ENCODE results near the gene LRRD1. TPM values are rescaled to one million over a fixed set of nuclear protein-coding genes. Genes with fewer than 3 reads are reported as not detected.

LRRD1 gene
- total RNA-seq, 1 experiment from 2014 or later = not detected

GRCh38 chr7:92156990-92157389 lies 22.0 kb downstream of the LRRD1 start:
- no peak for DNase-seq

More at GRCh38 chr7:92156990-92157389, 22.0 kb downstream of the LRRD1 start:
- H3K9ac ChIP-seq (ENCODE audit: extremely low read depth, insufficient read length, low read length) = no peak overlapping the region
- H2BK5ac ChIP-seq (ENCODE audit: insufficient read length, low read length) = no peak overlapping the region
- H3K27me3 Mint-ChIP-seq (ENCODE audit: low read depth) = no peaks in the 10 kb centered on the region
- no peaks in the 10 kb centered on the region for H4K20me1 ChIP-seq (ENCODE audit: control insufficient read depth, insufficient read depth, insufficient read length)
- H3K27ac ChIP-seq (ENCODE audit: insufficient read length, low read depth, low read length) = no peak overlapping the region
- TF ChIP-seq CTCF (conservative IDR thresholded peaks at IDR 0.05) = no peak
- H3K4ac ChIP-seq (ENCODE audit: low read depth, low read length) = no peak overlapping the region
- no peaks in the 10 kb centered on the region for H3K79me1 ChIP-seq (ENCODE audit: insufficient read depth, low read depth, low read length, poor library complexity, severe bottlenecking)
- H3K9me3 Mint-ChIP-seq = no peaks in the 10 kb centered on the region
- no peak overlapping the region for H3K14ac ChIP-seq (ENCODE audit: insufficient read depth, low read length)
- no peaks in the 10 kb centered on the region for H3K27me3 ChIP-seq (ENCODE audit: insufficient read depth, low read length)
- no peak overlapping the region for H2BK20ac ChIP-seq (ENCODE audit: low read depth, low read length, poor library complexity, severe bottlenecking)
- no peak overlapping the region for H4K5ac ChIP-seq (ENCODE audit: insufficient read length, low read depth, low read length)
- H3K27ac Mint-ChIP-seq = no peak overlapping the region
- H3K4me1 Mint-ChIP-seq = peaks cover 0 to 4% of the 10 kb centered on the region in 2 experiments; a peak in 1 of 4 replicates
- no peak overlapping the region for H3K23ac ChIP-seq (ENCODE audit: insufficient read length, low read depth, low read length)
- no peak overlapping the region for H2AFZ ChIP-seq (ENCODE audit: low read length)
- no peaks in the 10 kb centered on the region for H3K9me3 ChIP-seq (ENCODE audit: control insufficient read depth, low read depth, low read length)
- no peak overlapping the region for H2BK12ac ChIP-seq (ENCODE audit: insufficient read length, low read depth, low read length)
- no peaks in the 10 kb centered on the region for H3K36me3 Mint-ChIP-seq (ENCODE audit: insufficient read depth in 1 of 3, low read depth in 3 of 3)
- H3T11ph ChIP-seq (ENCODE audit: low read length) = no peak overlapping the region
- H3K79me2 ChIP-seq (ENCODE audit: insufficient read depth, low read length) = no peaks in the 10 kb centered on the region
- H2BK15ac ChIP-seq (ENCODE audit: low read depth, low read length) = no peak overlapping the region
- no peaks in the 10 kb centered on the region for H3K4me1 ChIP-seq (ENCODE audit: insufficient read depth, low read length)
- H2AK5ac ChIP-seq (ENCODE audit: insufficient read length, low read length) = no peak overlapping the region
- H3K56ac ChIP-seq (ENCODE audit: insufficient read length, low read depth, low read length) = no peak overlapping the region
- H3K4me2 ChIP-seq (ENCODE audit: insufficient read depth, insufficient read length, low read length) = no peak overlapping the region
- no peak overlapping the region for H4K8ac ChIP-seq (replicated peaks; ENCODE audit: insufficient read length, low read depth, low read length)
- no peak overlapping the region for H3K4me3 Mint-ChIP-seq
- no peak overlapping the region for H4K91ac ChIP-seq (ENCODE audit: insufficient read length, low read depth, low read length)
- H3K23me2 ChIP-seq (ENCODE audit: insufficient read length, low read depth, low read length, poor library complexity, severe bottlenecking) = no peaks in the 10 kb centered on the region
- H2BK120ac ChIP-seq (ENCODE audit: low read depth, low read length, poor library complexity, severe bottlenecking) = no peak overlapping the region
- H3K18ac ChIP-seq (ENCODE audit: insufficient read length, low read depth, low read length) = no peak overlapping the region

Measured in H9 (cell line).